ENCODE data around the gene KLHL7. TPM values are rescaled to one million over a fixed set of nuclear protein-coding genes. Genes with fewer than 3 reads are reported as not detected.

KLHL7 gene
- polyA plus RNA-seq, 1 donor (not counting 4 experiments of a cell fraction or from before 2014, with no cell fraction given), result 43.1 TPM

DNA sequence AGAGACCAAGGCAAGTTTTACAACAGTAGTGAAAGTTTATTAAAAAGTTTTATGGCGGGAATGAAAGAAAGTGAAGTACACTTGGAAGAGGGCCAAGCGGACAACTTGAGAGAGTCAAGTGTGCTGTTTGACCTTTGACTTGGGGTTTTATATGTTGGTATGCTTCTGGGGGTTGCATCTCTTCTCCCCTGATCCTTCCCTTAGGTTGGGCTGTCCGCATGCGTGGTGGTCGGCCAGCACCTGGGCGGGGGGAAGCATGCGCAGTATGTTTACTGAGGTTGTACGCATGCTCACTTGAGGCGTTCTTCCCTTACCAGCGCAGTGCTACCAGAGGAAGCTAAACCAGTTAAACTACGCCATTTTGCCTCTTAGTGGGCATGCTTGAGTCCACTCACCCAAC is 108.2 kb downstream of the KLHL7 start:
- no peak overlapping the region for H2AFZ ChIP-seq (ENCODE audit: control insufficient read depth, low read length)
- no peak for FAIRE-seq
- no peak overlapping the region for H3K4me3 ChIP-seq (ENCODE audit: control insufficient read depth in 2 of 3, extremely low read depth in 1 of 3, insufficient read depth in 2 of 3, low read depth in 1 of 3, low read length in 3 of 3)
- no peak overlapping the region for H3K9ac ChIP-seq (ENCODE audit: control insufficient read depth, extremely low read depth, insufficient read depth, low read length)
- no peak for TF ChIP-seq EZH2 (IDR thresholded peaks at IDR 0.05; ENCODE audit: low read length)
- TF ChIP-seq, protein P1, sequence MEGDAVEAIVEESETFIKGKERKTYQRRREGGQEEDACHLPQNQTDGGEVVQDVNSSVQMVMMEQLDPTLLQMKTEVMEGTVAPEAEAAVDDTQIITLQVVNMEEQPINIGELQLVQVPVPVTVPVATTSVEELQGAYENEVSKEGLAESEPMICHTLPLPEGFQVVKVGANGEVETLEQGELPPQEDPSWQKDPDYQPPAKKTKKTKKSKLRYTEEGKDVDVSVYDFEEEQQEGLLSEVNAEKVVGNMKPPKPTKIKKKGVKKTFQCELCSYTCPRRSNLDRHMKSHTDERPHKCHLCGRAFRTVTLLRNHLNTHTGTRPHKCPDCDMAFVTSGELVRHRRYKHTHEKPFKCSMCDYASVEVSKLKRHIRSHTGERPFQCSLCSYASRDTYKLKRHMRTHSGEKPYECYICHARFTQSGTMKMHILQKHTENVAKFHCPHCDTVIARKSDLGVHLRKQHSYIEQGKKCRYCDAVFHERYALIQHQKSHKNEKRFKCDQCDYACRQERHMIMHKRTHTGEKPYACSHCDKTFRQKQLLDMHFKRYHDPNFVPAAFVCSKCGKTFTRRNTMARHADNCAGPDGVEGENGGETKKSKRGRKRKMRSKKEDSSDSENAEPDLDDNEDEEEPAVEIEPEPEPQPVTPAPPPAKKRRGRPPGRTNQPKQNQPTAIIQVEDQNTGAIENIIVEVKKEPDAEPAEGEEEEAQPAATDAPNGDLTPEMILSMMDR (optimal IDR thresholded peaks at IDR 0.05 in 1 of 3, IDR thresholded peaks at IDR 0.05 in 1 of 3, conservative IDR thresholded peaks at IDR 0.05 in 1 of 3; ENCODE audit: extremely low read depth in 1 of 3, insufficient read depth in 2 of 3, low read length in 3 of 3), result no peak
- H3K4me1 ChIP-seq (ENCODE audit: control insufficient read depth, extremely low read depth, insufficient read depth, low read length), result no peaks in the 10 kb centered on the region
- no peaks in the 10 kb centered on the region for H3K9me3 ChIP-seq (ENCODE audit: control insufficient read depth, low read depth, low read length)
- no peaks in the 10 kb centered on the region for H3K79me2 ChIP-seq (ENCODE audit: control insufficient read depth, insufficient read depth, low read length)
- H3K9me1 ChIP-seq (ENCODE audit: control insufficient read depth, extremely low read depth, insufficient read depth, low read length), result no peaks in the 10 kb centered on the region
- H3K4me2 ChIP-seq (ENCODE audit: control insufficient read depth, extremely low read depth, insufficient read depth, low read depth, low read length), result no peak overlapping the region
- no peak overlapping the region for H3K27ac ChIP-seq (ENCODE audit: control insufficient read depth, insufficient read depth, low read length)
- H3K27me3 ChIP-seq (ENCODE audit: control insufficient read depth, extremely low read depth, insufficient read depth, low read length), result no peaks in the 10 kb centered on the region
- dilution Hi-C loops (cut with MboI; ENCODE audit: extremely low pct_ligation_motif_present, low sequenced_read_pairs), result no loop called here
- H3K36me3 ChIP-seq (ENCODE audit: control insufficient read depth in 2 of 2, extremely low read depth in 1 of 2, insufficient read depth in 2 of 2, low read length in 2 of 2), result no peaks in the 10 kb centered on the region
- H4K20me1 ChIP-seq (ENCODE audit: control insufficient read depth, extremely low read depth, insufficient read depth, low read length), result no peaks in the 10 kb centered on the region
- no peak for DNase-seq (ENCODE audit: low read depth, low spot score)

DNA sequence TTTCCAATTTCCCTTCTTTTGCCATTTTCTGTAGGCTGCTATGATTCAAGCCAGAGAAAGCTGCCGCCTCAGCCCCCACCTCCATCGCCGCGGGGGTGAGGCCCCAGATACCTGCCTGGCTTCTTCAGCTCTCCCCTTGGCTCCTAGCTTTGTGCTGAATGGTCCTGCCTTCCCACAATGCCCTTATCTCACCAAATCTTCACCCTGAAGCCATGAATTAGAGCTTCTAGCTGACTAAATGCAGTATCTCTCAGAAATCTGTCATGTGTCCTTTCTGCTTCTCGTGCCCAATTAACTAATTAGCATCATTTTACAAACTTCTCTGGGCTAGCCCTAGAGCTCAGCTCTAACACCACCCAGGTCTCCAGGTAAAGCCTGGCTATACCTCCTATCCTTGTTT is 108.8 kb downstream of the KLHL7 start:
- no peak for TF ChIP-seq EZH2 (IDR thresholded peaks at IDR 0.05; ENCODE audit: low read length)
- TF ChIP-seq, protein P1 (optimal IDR thresholded peaks at IDR 0.05 in 1 of 3, IDR thresholded peaks at IDR 0.05 in 1 of 3, conservative IDR thresholded peaks at IDR 0.05 in 1 of 3; ENCODE audit: extremely low read depth in 1 of 3, insufficient read depth in 2 of 3, low read length in 3 of 3), result no peak
- H3K27me3 ChIP-seq (ENCODE audit: control insufficient read depth, extremely low read depth, insufficient read depth, low read length), result no peaks in the 10 kb centered on the region
- no peak for FAIRE-seq

More for the DNA sequence above, 108.8 kb downstream of the KLHL7 start:
- no peak overlapping the region for H3K27ac ChIP-seq (ENCODE audit: control insufficient read depth, insufficient read depth, low read length)
- H3K4me2 ChIP-seq (ENCODE audit: control insufficient read depth, extremely low read depth, insufficient read depth, low read depth, low read length), result no peak overlapping the region
- dilution Hi-C loops (cut with MboI; ENCODE audit: extremely low pct_ligation_motif_present, low sequenced_read_pairs), result no loop called here
- H3K79me2 ChIP-seq (ENCODE audit: control insufficient read depth, insufficient read depth, low read length), result no peaks in the 10 kb centered on the region
- H3K9ac ChIP-seq (ENCODE audit: control insufficient read depth, extremely low read depth, insufficient read depth, low read length), result no peak overlapping the region
- H3K9me3 ChIP-seq (ENCODE audit: control insufficient read depth, low read depth, low read length), result no peaks in the 10 kb centered on the region
- H2AFZ ChIP-seq (ENCODE audit: control insufficient read depth, low read length), result no peak overlapping the region
- H3K36me3 ChIP-seq (ENCODE audit: control insufficient read depth in 2 of 2, extremely low read depth in 1 of 2, insufficient read depth in 2 of 2, low read length in 2 of 2), result no peaks in the 10 kb centered on the region
- no peak for DNase-seq (ENCODE audit: low read depth, low spot score)
- H4K20me1 ChIP-seq (ENCODE audit: control insufficient read depth, extremely low read depth, insufficient read depth, low read length), result no peaks in the 10 kb centered on the region
- no peaks in the 10 kb centered on the region for H3K9me1 ChIP-seq (ENCODE audit: control insufficient read depth, extremely low read depth, insufficient read depth, low read length)
- no peak overlapping the region for H3K4me3 ChIP-seq (ENCODE audit: control insufficient read depth in 2 of 3, extremely low read depth in 1 of 3, insufficient read depth in 2 of 3, low read depth in 1 of 3, low read length in 3 of 3)
- H3K4me1 ChIP-seq (ENCODE audit: control insufficient read depth, extremely low read depth, insufficient read depth, low read length), result no peaks in the 10 kb centered on the region
